Measurements from ENCODE around the gene CFAP68. TPM values are rescaled to one million over a fixed set of nuclear protein-coding genes. Genes with fewer than 3 reads are reported as not detected.

CFAP68 gene
- total and polyA plus RNA-seq, 9 of the 15 experiments (the other 6 are each of a cell fraction or from before 2014, with no cell fraction given): 22.8 to 72.3 (median 52.5) TPM

DNA sequence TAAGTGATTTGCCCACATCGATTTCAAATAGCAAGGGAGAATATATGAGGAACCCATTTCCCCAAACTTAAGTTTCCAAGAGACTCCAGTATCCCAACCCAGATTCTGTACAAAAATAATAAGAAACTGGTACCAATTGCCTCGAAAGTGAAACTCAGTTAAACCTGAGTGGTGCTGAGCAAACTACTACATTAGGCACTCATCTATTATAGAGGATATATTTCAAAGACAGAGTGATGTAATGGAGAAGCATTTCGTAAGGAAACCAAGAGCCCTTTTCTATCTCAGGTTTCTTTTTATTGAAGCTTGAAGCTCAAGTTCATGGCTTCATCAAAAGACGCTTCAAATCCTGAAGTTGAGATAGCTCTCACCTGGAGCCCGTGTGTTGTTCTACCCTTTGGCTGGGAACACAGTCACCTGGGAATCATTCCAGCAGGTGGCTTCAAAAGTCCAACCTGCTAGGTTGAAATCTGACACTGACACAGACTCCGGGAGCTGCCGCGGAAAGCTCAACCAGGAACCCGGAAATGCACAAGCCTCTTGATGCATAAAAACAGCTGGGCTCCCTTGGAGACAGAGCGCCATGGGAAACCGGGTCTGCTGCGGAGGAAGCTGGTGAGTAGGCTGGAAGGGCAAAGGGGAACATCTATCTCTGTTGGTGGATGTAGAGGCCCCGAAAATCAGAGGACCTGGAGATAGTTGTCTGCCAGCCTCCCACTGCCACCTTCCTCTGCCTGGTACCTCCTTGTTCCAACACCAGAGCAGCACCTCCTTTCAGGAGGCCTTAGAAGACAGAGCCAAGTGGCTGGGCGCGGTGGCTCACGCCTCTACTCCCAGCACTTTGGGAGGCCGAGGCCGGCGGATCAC lies 39.3 kb downstream of the CFAP68 start, which contains the start of gene C11orf52:
TSS of gene C11orf52 (plus strand) at position 524 of the 867 bp plus-strand sequence. CDS start at position 584, 60 bp downstream.
- DNase-seq (ENCODE audit: extremely low read depth in 1 of 4, low spot score in 3 of 4) (peak in 2 of 4 experiments; percentile 40 to 51), ATAC-seq (peak; percentile 73), FAIRE-seq (no peak)
- Histone ChIP-seq H3K9me1 (ENCODE audit: control insufficient read depth, insufficient read depth, low read length) (no peaks in the 10 kb centered on the region), H3K4me2 (ENCODE audit: insufficient read depth, low read length) (peak within 1 kb of the TSS; percentile 38), H3K36me3 (ENCODE audit: control insufficient read depth, insufficient read depth, low read length) (no peaks in the 10 kb centered on the region), H3K4me1 (replicated peaks in 1 of 2; ENCODE audit: control insufficient read depth in 2 of 2, insufficient read depth in 2 of 2, low read length in 2 of 2) (peaks cover 11 to 13% of the 10 kb centered on the region in 2 experiments), H3K9me3 (replicated peaks; ENCODE audit: control insufficient read depth, insufficient read depth, low read depth, low read length) (no peaks in the 10 kb centered on the region), H4K20me1 (replicated peaks; ENCODE audit: control insufficient read depth, insufficient read depth, low read length) (no peaks in the 10 kb centered on the region), H2AFZ (ENCODE audit: low read depth, low read length) (peak within 1 kb of the TSS; percentile 88), H3K4me3 (no peak within 1 kb of the TSS), H3K9ac (ENCODE audit: insufficient read depth in 1 of 2, low read depth in 2 of 2, low read length in 2 of 2) (peak within 1 kb of the TSS; percentile 19 to 38; a peak in 2 of 4 replicates), H3K79me2 (ENCODE audit: control insufficient read depth, insufficient read depth, low read length) (no peaks in the 10 kb centered on the region), H3K27me3 (ENCODE audit: control insufficient read depth in 2 of 2, insufficient read depth in 2 of 2, low read length in 2 of 2) (no peaks in the 10 kb centered on the region), H3K27ac (ENCODE audit: extremely low read depth, low read depth, low read length) (peak within 1 kb of the TSS; percentile 28; the same call in 2 of the 3 replicates)
- in situ Hi-C loops (cut with MboI): no loop called here
- ChIA-PET POLR2A (interaction anchor here (1.1 kb wide), 1 partner anchor 17 kb away, joined by 3 read pairs; no protein-coding TSS in a partner anchor), CTCF (ENCODE audit: low intra/inter-chr PET ratio) (no interaction called here)
- BruUV-seq (replicated peaks): no TSS peak
- WGBS (ENCODE audit: insufficient coverage, low coverage, missing lambda C conversion rate): 53% methylated on average over 14 of the region's 19 CpGs
- intact Hi-C loops (cut with micrococcal nuclease): no loop called here
- TF ChIP-seq RBFOX2 (IDR thresholded peaks at IDR 0.05; ENCODE audit: low read depth, low read length) (peak; percentile 32; the same call in 1 of the 2 replicates), TCFL5 (CRISPR knock-in tag; conservative IDR thresholded peaks at IDR 0.05) (no peak), MTA1 (IDR thresholded peaks at IDR 0.05; ENCODE audit: borderline replicate concordance) (no peak), ZNF830 (CRISPR knock-in tag; IDR thresholded peaks at IDR 0.05) (no peak), PML (IDR thresholded peaks at IDR 0.05; ENCODE audit: low read length) (no peak), L3MBTL2 (IDR thresholded peaks at IDR 0.05) (peak; percentile 47), ZBTB17 (CRISPR knock-in tag; IDR thresholded peaks at IDR 0.05) (no peak), HSF4 (CRISPR knock-in tag; IDR thresholded peaks at IDR 0.05; ENCODE audit: borderline replicate concordance) (no peak), CTBP1 (IDR thresholded peaks at IDR 0.05; ENCODE audit: borderline replicate concordance) (peak; percentile 22; the same call in 1 of the 2 replicates), RCOR1 (IDR thresholded peaks at IDR 0.05; ENCODE audit: borderline replicate concordance in 1 of 2, low read depth in 2 of 2, low read length in 2 of 2) (no peak), ARID1B (IDR thresholded peaks at IDR 0.05) (no peak)
- TF ChIP-seq, protein P1, sequence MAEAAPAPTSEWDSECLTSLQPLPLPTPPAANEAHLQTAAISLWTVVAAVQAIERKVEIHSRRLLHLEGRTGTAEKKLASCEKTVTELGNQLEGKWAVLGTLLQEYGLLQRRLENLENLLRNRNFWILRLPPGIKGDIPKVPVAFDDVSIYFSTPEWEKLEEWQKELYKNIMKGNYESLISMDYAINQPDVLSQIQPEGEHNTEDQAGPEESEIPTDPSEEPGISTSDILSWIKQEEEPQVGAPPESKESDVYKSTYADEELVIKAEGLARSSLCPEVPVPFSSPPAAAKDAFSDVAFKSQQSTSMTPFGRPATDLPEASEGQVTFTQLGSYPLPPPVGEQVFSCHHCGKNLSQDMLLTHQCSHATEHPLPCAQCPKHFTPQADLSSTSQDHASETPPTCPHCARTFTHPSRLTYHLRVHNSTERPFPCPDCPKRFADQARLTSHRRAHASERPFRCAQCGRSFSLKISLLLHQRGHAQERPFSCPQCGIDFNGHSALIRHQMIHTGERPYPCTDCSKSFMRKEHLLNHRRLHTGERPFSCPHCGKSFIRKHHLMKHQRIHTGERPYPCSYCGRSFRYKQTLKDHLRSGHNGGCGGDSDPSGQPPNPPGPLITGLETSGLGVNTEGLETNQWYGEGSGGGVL (CRISPR knock-in tag; IDR thresholded peaks at IDR 0.05): no peak
- TF ChIP-seq, protein P2, sequence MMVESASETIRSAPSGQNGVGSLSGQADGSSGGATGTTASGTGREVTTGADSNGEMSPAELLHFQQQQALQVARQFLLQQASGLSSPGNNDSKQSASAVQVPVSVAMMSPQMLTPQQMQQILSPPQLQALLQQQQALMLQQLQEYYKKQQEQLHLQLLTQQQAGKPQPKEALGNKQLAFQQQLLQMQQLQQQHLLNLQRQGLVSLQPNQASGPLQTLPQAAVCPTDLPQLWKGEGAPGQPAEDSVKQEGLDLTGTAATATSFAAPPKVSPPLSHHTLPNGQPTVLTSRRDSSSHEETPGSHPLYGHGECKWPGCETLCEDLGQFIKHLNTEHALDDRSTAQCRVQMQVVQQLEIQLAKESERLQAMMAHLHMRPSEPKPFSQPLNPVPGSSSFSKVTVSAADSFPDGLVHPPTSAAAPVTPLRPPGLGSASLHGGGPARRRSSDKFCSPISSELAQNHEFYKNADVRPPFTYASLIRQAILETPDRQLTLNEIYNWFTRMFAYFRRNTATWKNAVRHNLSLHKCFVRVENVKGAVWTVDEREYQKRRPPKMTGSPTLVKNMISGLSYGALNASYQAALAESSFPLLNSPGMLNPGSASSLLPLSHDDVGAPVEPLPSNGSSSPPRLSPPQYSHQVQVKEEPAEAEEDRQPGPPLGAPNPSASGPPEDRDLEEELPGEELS (CRISPR knock-in tag; IDR thresholded peaks at IDR 0.05; ENCODE audit: borderline replicate concordance): no peak
- TF ChIP-seq, protein P3, sequence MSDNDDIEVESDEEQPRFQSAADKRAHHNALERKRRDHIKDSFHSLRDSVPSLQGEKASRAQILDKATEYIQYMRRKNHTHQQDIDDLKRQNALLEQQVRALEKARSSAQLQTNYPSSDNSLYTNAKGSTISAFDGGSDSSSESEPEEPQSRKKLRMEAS (CRISPR knock-in tag; IDR thresholded peaks at IDR 0.05): no peak
- TF ChIP-seq, protein P4, sequence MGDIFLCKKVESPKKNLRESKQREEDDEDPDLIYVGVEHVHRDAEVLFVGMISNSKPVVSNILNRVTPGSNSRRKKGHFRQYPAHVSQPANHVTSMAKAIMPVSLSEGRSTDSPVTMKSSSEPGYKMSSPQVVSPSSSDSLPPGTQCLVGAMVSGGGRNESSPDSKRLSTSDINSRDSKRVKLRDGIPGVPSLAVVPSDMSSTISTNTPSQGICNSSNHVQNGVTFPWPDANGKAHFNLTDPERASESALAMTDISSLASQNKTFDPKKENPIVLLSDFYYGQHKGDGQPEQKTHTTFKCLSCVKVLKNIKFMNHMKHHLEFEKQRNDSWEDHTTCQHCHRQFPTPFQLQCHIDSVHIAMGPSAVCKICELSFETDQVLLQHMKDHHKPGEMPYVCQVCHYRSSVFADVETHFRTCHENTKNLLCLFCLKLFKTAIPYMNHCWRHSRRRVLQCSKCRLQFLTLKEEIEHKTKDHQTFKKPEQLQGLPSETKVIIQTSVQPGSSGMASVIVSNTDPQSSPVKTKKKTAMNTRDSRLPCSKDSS (IDR thresholded peaks at IDR 0.05; ENCODE audit: low read depth, partially characterized antibody): no peak
